CMK (cell line): ENCODE measurements around the gene PDE4D.

Experiments
- DNase-seq: peaks from one replicate; pipeline ENCODE4 v3.0.0-alpha.2; 2010; ENCODE audit warnings: low read depth

PDE4D gene

GRCh38 chr5:59100875-59101274 lies 792.7 kb downstream of the PDE4D start:
- no peak for DNase-seq

DNA sequence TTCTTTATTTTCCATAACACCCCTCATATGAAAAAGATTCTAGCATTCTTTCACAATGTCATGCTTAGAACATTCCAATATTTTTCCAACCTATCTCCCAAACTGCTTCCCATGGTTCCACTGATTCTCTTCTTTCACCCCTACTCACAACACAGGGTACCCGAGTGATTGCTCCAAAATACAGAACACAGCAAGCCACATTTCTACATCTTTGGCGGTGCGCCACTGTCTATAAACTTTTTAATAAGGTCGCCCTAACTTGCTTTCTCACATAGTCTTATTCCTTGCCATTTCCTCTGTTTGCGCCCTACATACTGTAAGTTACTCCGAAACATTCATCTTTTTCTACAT lies 793.6 kb downstream of the PDE4D start:
- DNase-seq: no peak

GRCh38 chr5:59099270-59099994 lies 794.1 kb downstream of the PDE4D start:
- no peak for DNase-seq

DNA sequence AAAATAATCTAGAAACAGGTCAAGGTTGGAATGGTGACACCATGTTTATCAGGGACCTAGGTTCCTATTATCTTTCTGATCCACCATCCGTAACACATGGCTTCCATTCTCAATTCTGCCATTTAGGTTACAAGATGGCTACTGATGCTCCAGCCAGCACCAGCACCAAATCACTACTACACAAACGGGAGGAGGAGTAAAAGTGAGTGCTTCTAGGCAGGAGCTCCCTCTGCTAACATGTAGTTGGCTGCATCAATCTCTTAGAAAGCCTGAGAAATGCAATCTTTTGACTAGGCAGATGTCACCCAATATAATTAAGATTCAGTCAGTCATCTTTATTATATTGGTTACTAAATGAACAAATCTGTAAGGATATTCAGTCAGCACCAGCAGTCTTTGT lies 794.8 kb downstream of the PDE4D start:
- DNase-seq: no peak

GRCh38 chr5:59097712-59098111 lies 795.8 kb downstream of the PDE4D start:
- no peak for DNase-seq

GRCh38 chr5:59097116-59097515 lies 796.4 kb downstream of the PDE4D start:
- no peak for DNase-seq

- DNase-seq: no peak
Observed at GRCh38 chr5:59095480-59095879, 798.0 kb downstream of the PDE4D start.

GRCh38 chr5:59094864-59095263 lies 798.7 kb downstream of the PDE4D start:
- DNase-seq: no peak

GRCh38 chr5:59093329-59093728 lies 800.2 kb downstream of the PDE4D start:
- DNase-seq: no peak

DNA sequence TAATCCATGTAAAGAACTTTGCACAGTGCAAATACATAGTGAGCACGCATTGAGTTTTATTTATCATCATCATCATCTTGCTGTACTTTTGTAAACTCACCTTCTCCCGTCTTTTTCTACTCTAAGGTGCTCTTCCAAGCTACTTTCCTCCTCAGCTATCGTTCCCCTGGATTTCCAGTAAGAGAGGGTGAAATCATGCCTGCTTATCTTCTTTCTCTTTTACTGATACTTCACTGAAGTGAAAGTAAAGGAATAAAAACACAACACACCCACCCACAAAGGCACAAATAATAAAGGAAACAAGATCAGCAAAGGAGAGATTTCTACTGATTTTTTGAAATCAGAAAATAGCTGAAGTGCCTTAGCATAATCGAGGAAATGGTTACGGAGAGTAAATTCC lies 800.8 kb downstream of the PDE4D start:
- DNase-seq: no peak

- DNase-seq: no peak
Observed at GRCh38 chr5:59091965-59092364, 801.6 kb downstream of the PDE4D start.

DNA sequence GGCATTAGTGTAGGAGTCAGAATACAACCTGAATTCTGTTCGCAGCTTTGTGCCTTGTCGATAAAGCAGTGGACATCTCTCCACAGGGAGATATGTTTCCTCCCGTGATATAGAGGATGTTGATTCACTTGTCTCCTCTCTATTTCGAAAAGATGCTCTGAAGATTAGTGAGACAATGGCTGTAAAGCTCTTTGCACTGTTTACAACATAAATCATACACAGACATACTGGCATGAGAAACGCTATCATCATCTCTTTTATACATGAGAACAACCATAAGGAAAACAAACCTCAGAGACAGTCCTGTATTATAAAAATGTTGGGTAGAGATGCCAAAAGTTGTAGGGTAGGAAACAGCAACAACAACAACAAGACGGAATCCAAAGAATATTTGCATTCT lies 803.2 kb downstream of the PDE4D start:
- no peak for DNase-seq

GRCh38 chr5:59089767-59090166 lies 803.8 kb downstream of the PDE4D start:
- DNase-seq: no peak

- DNase-seq: no peak
Observed at GRCh38 chr5:59088546-59088945, 805.0 kb downstream of the PDE4D start.

DNA sequence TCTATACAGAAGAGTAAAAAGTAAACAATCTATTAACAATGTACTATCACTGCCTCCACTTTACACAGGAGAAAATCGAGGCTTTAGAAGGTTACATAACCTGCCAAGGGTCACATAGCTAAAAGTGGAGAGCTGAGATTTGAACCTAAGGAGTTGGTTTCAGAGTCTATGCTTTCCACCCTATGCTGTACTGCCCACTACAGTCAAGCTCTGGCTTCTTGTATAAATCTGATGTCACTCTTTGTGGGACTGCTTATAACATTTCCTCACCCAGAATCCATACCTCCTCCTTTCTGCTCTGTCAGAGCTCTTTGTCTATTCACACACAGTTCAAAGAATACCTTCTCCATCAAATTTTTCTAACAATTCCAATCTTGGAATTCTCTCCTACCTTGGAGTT lies 807.5 kb downstream of the PDE4D start:
- DNase-seq: no peak

DNA sequence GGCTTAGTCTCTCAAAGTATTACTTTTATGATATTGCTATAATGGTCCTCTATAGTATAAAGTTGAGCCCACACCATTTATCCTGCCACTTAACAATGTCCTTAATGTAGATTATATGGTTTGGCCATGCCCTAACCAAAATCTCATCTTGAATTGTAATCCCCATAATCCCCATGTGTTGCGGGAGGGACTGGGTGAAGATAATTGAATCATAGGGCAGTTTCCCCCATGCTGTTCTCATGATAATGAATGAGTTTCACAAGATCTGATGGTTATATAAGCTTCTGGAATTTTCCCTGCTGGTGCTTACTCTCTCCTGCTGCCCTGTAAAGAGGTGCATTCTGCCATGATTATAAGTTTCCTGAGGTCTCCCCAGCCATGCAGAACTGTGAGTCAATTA lies 811.8 kb downstream of the PDE4D start:
- no peak for DNase-seq

GRCh38 chr5:59079622-59080620 lies 813.6 kb downstream of the PDE4D start:
- DNase-seq: no peak

GRCh38 chr5:59071755-59072549 lies 821.6 kb downstream of the PDE4D start:
- no peak for DNase-seq

GRCh38 chr5:59069438-59070079 lies 824.0 kb downstream of the PDE4D start:
- no peak for DNase-seq

DNA sequence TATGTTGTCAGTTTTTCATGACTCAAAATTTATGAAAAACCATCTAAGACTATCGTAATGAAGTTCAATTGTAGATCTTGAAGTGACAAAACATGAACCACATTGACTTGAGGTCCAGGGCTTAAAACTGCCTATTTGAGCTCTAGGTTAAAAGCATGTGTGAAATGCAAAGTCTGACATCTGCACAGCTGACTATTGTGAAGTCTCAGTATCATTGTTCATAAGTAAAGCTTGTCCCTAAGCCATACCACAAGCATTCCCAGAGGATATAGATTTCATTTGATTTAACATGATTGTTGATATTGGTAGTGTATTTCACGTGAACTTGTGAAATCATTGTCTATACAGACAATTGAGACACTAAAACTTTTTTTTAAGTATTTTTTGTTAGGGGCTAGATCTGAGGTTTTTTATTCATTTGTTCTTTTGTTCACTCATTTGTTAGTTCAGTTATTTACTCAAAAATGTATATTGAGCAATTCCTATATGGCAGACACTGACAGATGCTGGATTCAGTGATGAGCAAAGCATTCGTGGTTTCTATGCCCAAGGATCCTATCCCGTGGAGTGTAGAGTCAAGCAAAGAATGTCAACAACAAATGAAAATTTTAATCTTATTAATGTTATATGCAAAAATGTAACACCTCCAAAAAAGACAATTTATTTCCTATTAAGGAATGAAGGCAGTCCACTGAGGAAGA lies 825.4 kb downstream of the PDE4D start:
- no peak for DNase-seq
